ENCODE data around the gene CGAS. TPM values are rescaled to one million over a fixed set of nuclear protein-coding genes. Genes with fewer than 3 reads are reported as not detected.
A peak's percentile ranks its signal among the peaks of the same experiment; 100 is the strongest.
"Not testable (repeated sequence)": the region's sequence is repeated elsewhere in the genome, so short reads cannot be mapped to it uniquely, and the experiment has no call there.

CGAS gene
- polyA plus RNA-seq, 1 donor, result 5.3 TPM

GRCh38 chr6:73394577-73395354, 57.3 kb downstream of the CGAS start, which contains the start of gene DDX43:
TSS of gene DDX43 (plus strand) at chr6:73394828. CDS start at chr6:73394906, 78 bp downstream.
- peak; percentile 29 for DNase-seq

- no peak for DNase-seq
Observed at GRCh38 chr6:73393278-73393677, 58.8 kb downstream of the CGAS start.

- DNase-seq, result not testable (repeated sequence)
Observed at GRCh38 chr6:73392188-73392587, 59.9 kb downstream of the CGAS start.

GRCh38 chr6:73391675-73392074, 60.4 kb downstream of the CGAS start:
- DNase-seq, result no peak

- DNase-seq, result no peak
Observed at GRCh38 chr6:73389854-73390253, 62.2 kb downstream of the CGAS start.

- peak; percentile 47 for DNase-seq
Observed at GRCh38 chr6:73388800-73389512, 63.1 kb downstream of the CGAS start.

GRCh38 chr6:73388433-73388799, 63.7 kb downstream of the CGAS start:
- no peak for DNase-seq

- DNase-seq, result no peak
Observed at GRCh38 chr6:73382462-73383113, 69.5 kb downstream of the CGAS start.

GRCh38 chr6:73381531-73381930, 70.6 kb downstream of the CGAS start:
- not testable (repeated sequence) for DNase-seq

GRCh38 chr6:73377225-73377624, 74.9 kb downstream of the CGAS start:
- no peak for DNase-seq

- no peak for DNase-seq
Observed at GRCh38 chr6:73375216-73375615, 76.9 kb downstream of the CGAS start.

Other genes starting within 250 kb of the CGAS start
- not detected for gene KHDC1L, start 226.8 kb downstream of the CGAS start, polyA plus RNA-seq (ENCODE audit: insufficient read length)
- 5.5 TPM for gene KHDC1, start 189.1 kb downstream of the CGAS start, polyA plus RNA-seq (ENCODE audit: insufficient read length)
- not detected for gene DPPA5, start 98.0 kb downstream of the CGAS start, polyA plus RNA-seq (ENCODE audit: insufficient read length)
- not detected for gene KHDC3L, start 89.6 kb downstream of the CGAS start, polyA plus RNA-seq (ENCODE audit: insufficient read length)
- 0.36 TPM for gene OOEP, start 82.4 kb downstream of the CGAS start, polyA plus RNA-seq (ENCODE audit: insufficient read length)
- 1.2 TPM for gene DDX43, start 57.5 kb downstream of the CGAS start, polyA plus RNA-seq (ENCODE audit: insufficient read length)
- gene MTO1, start 9.4 kb upstream of the CGAS start, polyA plus RNA-seq (ENCODE audit: insufficient read length), result 20.3 TPM
- gene EEF1A1, start 68.7 kb upstream of the CGAS start, polyA plus RNA-seq (ENCODE audit: insufficient read length), result 20,185 TPM
- gene SLC17A5, start 201.7 kb upstream of the CGAS start, polyA plus RNA-seq (ENCODE audit: insufficient read length), result 13.9 TPM
- 12.3 TPM for gene CD109, start 243.9 kb upstream of the CGAS start, polyA plus RNA-seq (ENCODE audit: insufficient read length)